NCI-H345 (cell line): ENCODE measurements around the gene ALDH5A1.
A peak's percentile ranks its signal among the peaks of the same experiment; 100 is the strongest.

Source experiments
- DNase-seq: peaks from one replicate; lab custom pipeline; 2025; lab: John Stamatoyannopoulos, UW

The ALDH5A1 gene

DNA sequence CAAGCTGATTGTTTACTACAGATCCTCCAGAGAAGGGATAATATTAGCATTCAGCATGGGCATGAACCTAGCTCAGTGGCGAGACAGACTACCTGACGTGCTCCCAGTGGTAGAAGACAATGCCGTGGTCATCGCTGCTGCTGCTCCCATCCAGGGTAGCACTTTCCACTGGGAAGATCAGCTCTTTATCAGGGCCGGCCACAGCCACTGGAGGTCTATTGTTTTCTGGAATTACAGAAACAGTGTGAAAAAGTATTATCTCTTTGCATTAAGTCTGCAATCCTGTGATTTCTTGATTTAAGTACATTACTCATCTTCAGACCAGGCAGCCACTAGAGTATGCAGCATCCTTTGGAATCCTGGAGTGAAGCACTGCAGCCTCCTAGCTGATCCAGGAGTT is 75.0 kb downstream of the ALDH5A1 start:
- no peak for DNase-seq

DNA sequence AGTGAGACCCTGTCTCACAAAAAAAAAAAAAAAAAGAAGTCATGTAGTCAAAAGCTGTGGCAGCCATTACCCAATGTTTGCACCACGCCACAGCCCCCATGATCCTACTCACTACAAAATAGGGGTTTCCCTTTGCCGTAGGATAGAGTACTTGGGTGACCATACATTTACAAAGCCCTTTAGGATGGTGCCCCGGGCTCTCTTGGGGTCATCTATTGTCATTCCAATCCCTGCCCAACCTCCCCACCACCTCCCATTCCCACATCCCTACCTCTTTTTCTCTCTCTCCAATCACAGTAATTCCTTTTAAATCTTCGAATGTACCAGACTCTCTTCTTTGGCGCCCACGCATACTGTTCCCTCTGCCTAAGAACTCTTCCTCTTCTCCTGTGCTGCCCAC is 76.6 kb downstream of the ALDH5A1 start:
- DNase-seq: no peak

DNA sequence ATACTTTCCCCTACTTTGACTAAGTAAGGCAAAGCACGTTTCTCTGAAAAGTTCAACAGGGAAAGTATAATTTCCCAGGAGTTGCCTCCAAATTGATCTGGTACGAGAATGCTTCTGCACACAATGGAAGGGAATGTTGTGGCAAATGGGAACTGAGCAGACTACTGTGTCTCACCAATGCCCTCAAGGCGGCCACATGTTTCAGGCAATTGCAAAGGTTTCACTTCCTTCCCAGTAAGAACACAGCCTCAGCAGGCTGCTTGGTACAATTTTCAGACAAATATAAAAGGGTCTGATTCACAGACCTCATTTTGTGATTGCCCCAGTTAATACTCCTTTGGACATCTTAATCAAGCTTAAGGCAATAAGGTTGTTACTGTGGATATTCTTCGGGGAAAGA is 80.0 kb downstream of the ALDH5A1 start:
- no peak for DNase-seq

DNA sequence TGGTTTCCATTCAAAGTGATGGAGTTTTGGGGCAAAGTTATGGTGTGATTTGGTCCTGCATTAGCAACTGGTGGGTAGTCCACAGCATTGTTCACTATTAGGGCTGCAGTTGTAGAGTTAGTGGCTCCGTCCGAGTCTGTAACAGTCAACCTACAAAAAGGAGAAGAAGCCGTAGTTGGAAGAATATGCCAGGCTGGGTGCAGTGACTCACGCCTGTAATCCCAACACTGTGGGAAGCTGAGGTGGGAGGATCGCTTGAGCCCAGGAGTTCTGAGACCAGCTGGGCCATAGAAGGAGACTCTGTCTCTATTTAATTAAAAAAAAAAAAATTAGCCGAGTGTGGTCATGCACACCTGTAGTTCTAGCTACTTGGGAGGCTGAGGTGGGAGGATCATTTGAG is 81.7 kb downstream of the ALDH5A1 start:
- no peak for DNase-seq

DNA sequence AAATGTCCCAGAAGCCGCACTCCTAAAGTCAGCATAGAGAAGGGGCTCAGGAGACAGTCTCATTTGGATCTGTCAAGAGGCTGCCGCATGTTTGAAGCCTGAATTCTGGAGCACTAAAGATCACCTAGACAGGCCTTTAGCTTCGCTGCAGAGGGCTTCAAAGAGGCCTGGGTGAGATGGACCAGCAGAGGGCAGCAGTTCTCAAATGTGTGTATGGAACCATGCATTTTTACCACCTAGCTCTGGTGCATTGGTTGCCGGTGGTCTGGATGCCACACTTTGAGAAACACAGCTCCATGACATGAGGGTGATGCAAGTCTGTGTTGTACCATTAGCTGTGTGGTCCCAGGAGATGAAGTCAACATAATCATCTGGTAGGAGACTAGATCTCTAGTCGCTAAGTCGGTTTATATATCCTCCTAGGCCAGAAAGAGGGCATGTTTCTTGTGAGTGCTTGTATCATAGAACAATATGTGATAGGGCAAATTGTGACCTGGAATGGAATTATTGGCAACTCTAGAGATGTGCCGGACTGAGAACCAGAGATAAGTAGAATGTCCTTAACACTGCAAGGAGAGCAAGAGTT is 86.4 kb downstream of the ALDH5A1 start:
- DNase-seq: peak; percentile 69

DNA sequence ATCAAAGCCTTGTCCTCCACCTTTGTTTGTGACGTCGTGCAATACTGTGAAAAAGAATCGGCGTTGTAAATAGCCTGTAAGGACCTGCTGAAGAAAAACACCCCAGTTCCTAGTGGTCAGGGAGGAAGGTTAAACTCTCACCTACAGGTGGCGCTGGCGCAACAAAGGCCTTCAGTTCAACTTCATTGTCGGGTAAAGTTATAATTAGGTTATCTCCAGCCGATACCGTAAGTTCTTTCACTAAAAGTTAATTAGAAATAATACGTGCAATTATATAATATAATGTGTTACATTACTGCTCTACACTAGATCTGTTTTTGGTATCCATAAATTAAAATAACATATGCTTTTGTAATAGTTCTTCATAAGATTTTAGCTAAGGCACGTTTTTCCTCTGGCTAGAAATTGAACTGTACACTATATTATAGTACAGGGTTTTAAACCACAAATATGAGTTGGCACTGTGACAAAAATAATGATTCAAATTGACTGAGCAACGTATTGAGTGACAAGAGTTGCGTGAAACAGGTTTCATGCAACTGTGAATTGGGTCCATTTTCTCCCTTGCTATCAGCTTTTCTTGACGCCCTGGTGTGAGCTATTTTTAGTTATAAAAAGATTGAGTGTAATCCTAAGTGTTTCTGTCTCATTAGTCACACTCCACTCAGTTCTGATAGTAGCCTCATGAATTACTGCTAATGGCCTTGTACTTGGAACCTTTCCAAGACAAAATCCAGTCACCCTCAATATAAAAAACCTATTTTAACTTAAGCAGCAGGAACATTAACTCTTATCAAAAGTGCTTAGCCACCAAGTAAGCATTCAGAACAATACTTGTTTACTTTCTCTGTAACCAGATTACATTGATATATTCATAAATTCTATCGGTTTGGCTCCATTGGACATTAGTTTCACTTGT is 89.0 kb downstream of the ALDH5A1 start:
- peak; percentile 97 for DNase-seq

DNA sequence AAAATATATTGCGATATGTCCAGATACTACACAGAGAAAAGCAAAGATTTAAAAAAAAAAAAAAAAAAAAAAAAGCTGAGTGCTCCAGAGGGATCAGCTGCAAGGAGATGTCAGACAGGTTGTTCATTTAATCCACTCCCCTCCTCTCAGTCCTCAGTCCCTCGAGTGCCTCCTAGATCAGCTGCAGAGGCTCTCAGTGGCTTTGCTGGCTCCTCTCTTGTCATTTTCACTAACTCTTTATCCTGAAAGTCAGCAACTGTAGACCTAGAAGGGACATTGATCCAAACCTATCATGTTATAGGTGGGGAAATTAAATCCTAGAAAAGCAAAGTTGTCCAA is 89.6 kb downstream of the ALDH5A1 start:
- DNase-seq: peak; percentile 89
